NCI-H748 treated with DMSO at 0.1 percent for 48 hours (cell line): ENCODE data around the gene PIK3R5.

Source experiments
- DNase-seq: peaks from one replicate; lab custom pipeline; 2025; lab: John Stamatoyannopoulos, UW

The PIK3R5 gene

GRCh38 chr17:8924595-8924994, 40.9 kb downstream of the PIK3R5 start:
- DNase-seq: no peak

- no peak for DNase-seq
These were observed 41.7 kb downstream of the PIK3R5 start for GRCh38 chr17:8923762-8924161.

- no peak for DNase-seq
These were observed 42.6 kb downstream of the PIK3R5 start for GRCh38 chr17:8922928-8923327.

- DNase-seq: no peak
These were observed 43.1 kb downstream of the PIK3R5 start for GRCh38 chr17:8922451-8922850.

GRCh38 chr17:8921147-8921546, 44.4 kb downstream of the PIK3R5 start:
- DNase-seq: no peak

GRCh38 chr17:8918807-8919465, 46.6 kb downstream of the PIK3R5 start:
- DNase-seq: no peak

- no peak for DNase-seq
These were observed 49.0 kb downstream of the PIK3R5 start for GRCh38 chr17:8916466-8916865.

- DNase-seq: no peak
These were observed 51.0 kb downstream of the PIK3R5 start for GRCh38 chr17:8914554-8914953.

- no peak for DNase-seq
These were observed 51.6 kb downstream of the PIK3R5 start for GRCh38 chr17:8913879-8914278.

- no peak for DNase-seq
These were observed 52.4 kb downstream of the PIK3R5 start for GRCh38 chr17:8913091-8913490.

GRCh38 chr17:8912084-8912981, 53.2 kb downstream of the PIK3R5 start:
- DNase-seq: no peak

GRCh38 chr17:8910969-8911604, 54.4 kb downstream of the PIK3R5 start:
- no peak for DNase-seq

GRCh38 chr17:8909586-8910270, 55.8 kb downstream of the PIK3R5 start:
- no peak for DNase-seq

- no peak for DNase-seq
These were observed 60.2 kb downstream of the PIK3R5 start for GRCh38 chr17:8905331-8905730.

GRCh38 chr17:8904686-8905085, 60.8 kb downstream of the PIK3R5 start:
- no peak for DNase-seq

GRCh38 chr17:8904201-8904600, 61.3 kb downstream of the PIK3R5 start:
- DNase-seq: no peak

- no peak for DNase-seq
These were observed 64.6 kb downstream of the PIK3R5 start for GRCh38 chr17:8900626-8901585.

GRCh38 chr17:8900207-8900606, 65.3 kb downstream of the PIK3R5 start:
- no peak for DNase-seq

- no peak for DNase-seq
These were observed 66.9 kb downstream of the PIK3R5 start for GRCh38 chr17:8898636-8899035.

- no peak for DNase-seq
These were observed 67.4 kb downstream of the PIK3R5 start for GRCh38 chr17:8898126-8898525.
